ENCODE results near the gene KASH5.
"Not testable (repeated sequence)": the region's sequence is repeated elsewhere in the genome, so short reads cannot be mapped to it uniquely, and the experiment has no call there.

The KASH5 gene

DNA sequence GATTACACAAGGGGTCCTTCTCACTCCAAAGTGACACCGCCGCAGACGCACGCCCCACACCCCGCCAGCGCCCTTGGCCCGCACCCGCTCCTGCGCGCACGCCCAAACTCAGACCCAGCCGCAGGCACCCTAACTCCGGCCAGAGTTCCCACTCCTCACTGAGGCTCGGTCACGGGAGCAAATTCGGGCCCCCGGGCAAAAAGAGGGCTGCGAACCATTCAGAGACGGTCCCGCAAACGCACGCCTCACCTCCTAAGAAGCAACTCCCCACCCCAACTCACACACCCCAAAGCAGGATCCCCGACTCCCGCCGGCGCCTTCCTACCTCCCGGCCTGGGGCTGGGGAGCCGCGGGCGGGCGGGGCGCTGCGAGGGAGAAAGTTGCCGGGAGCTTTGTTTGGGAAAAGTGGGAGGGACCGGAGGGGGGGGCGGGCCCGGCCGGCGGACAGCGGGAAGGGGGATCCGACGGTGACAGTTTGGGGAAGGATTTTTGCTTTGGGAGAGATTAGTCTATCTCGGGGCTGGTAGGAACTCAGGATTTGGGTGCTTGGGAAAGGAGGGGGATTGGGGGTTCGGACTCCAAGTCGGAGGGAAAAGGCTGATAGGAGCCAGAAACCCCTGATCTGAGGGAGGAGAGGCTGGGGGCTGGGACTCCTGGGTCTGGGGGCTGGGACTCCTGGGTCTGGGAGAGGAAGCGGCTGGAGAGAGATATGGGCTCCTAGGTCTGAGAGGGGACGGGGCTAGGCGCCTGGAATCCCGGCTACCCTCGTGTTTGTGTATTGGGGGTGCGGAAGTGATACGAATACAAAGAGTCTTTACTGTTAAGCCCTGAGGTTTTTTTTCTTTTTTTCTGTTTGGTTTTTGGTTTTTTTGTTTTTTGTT is 25.8 kb upstream of the KASH5 start, which contains the start of gene TEAD2:
Gene TEAD2 (minus strand): TSS at position 369 of the 881 bp plus-strand sequence. CDS start 2,341 bp downstream, outside the sequence.
- DNase-seq: no peak

- DNase-seq: no peak
Observed at GRCh38 chr19:49362929-49363267, 25.2 kb upstream of the KASH5 start.

- DNase-seq: no peak
Observed at GRCh38 chr19:49363268-49364082, 24.6 kb upstream of the KASH5 start, which contains the start of gene DKKL1. Gene DKKL1, plus strand, starts transcription at chr19:49363877. Its CDS starts 122 bp downstream, at chr19:49363999.

- no peak for DNase-seq
Observed at GRCh38 chr19:49364083-49364737, 23.8 kb upstream of the KASH5 start.

GRCh38 chr19:49366110-49366509 is 21.9 kb upstream of the KASH5 start:
- no peak for DNase-seq

DNA sequence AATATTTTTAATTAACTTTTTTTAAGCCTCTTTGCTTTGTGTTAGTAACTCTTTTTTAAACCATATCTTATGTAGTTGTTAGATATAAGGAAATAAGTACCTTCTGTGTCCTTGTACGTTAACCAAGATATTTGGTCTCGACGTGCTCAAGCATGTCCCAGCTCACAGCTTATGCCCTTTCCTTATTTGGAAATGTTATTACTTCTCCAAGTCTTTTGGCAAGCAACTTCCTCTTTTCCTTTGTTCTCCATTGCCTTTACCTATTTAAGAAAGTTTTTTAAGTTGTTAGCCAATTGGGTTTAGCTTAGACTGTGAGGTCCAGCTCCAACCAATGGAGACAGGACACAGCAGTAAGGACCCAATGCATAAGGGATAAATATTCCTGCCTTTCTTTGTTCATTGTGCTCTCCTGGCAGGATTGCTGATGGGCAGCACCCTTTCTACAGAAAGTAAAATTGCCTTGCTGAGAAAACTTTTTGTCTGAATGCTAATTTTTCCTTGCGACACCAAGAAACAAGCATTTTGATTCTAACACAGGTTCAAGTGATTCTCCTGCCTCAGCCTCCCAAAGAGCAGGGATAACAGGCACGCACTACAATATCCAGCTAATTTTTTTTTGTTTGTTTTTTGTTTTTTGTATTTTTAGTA is 19.2 kb upstream of the KASH5 start:
- DNase-seq: peak in 1 of 2 experiments; percentile 17

DNA sequence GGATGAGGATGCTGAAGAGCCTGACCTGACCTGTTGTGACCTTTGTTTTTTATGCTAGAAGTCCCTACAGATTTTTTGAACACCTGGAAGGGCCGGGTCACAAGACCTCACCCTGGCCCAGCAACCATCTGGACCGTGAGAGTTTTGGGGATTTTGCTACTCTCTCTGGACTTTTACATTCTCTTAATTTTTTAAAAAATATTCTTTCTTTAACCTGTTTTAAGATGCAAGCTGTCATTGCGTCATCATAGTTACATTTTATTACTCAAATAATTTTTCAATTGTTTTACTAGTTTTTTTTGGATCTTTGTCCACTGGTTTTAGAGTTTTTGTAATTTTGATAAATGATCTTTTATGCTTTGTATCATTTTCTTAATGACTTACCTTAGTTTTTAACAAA is 16.9 kb upstream of the KASH5 start:
- DNase-seq: no peak

DNA sequence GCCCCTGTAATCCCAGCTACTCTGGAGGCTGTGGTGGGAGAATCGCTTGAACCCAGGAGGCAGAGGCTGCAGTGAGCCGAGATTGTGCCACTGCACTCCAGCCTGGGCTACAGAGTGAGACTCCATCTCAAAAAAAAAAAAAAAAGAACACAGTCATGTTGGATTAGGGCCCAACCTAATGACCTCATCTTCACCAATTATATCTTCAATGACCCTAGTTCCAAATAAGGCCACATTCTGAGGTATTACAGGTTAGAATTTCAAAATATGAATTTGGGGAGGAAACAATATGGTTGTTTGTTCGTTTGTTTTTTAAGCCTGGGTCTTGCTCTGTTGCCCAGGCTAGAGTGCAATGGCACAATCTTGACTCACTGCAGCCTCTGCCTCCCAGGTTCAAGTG is 14.9 kb upstream of the KASH5 start:
- not testable (repeated sequence) for DNase-seq

DNA sequence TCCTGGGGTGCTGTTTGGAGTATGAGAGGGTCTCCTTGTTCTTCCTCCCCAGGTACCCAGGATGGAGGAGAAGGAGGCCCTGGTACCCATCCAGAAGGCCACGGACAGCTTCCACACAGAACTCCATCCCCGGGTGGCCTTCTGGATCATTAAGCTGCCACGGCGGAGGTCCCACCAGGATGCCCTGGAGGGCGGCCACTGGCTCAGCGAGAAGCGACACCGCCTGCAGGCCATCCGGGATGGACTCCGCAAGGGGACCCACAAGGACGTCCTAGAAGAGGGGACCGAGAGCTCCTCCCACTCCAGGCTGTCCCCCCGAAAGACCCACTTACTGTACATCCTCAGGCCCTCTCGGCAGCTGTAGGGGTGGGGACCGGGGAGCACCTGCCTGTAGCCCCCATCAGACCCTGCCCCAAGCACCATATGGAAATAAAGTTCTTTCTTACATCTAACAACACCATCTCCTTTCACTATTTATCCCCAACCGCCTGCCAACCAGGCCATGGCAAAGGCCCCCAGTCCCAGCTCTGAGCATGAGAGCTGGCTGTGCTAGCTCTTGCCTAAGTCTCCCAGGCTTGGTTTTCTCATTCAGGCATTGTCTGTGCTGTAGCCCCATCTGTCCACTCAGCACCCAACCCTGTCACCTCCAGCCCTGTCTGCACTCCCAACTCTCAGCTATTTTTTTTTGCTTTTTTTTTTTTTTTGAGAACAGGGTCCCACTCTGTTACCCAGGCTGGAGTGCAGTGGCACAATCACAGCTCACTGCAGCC is 13.2 kb upstream of the KASH5 start:
- DNase-seq: no peak

- DNase-seq: no peak
Observed at GRCh38 chr19:49378512-49378911, 9.5 kb upstream of the KASH5 start.

DNA sequence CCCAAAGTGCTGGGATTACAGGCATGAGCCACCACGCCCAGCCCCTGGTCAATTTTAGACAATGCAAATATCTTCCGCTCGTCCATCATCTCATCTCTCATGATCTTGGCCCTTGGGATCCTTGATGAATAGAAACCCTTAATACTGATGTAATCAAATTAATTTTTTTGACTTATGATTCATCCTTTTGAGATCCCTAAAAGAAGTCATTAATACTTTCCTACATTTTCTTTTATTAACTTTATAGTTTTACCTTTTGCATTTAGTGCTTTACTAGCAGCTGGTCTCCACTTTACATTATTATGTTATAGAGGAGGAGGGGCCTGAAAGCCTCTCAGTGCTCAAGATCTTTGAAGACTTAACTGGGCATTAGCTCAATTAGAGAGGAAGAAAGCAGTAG is 7.7 kb upstream of the KASH5 start:
- DNase-seq: no peak

GRCh38 chr19:49382639-49383038 is 5.4 kb upstream of the KASH5 start:
- no peak for DNase-seq

DNA sequence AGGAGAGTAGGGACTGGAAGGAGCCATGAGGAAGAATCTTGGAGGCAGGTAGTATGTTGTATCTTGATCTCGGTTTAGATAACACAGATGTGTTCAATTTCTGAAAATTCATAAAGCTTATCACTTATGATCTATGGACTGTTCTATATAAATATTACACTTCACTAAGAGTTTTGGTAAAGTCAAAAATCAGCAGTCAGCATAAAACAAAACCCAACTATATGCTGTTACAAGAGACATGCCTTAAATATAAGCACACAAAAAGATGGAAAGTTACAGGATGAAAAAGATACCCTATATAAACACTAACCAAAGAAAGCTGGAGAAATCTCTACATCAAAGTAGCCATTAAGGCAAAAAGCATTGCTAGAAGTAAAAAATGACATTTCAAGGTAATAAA is 4.5 kb upstream of the KASH5 start:
- DNase-seq: no peak

GRCh38 chr19:49389406-49389805 is 1.4 kb downstream of the KASH5 start:
- no peak for DNase-seq

DNA sequence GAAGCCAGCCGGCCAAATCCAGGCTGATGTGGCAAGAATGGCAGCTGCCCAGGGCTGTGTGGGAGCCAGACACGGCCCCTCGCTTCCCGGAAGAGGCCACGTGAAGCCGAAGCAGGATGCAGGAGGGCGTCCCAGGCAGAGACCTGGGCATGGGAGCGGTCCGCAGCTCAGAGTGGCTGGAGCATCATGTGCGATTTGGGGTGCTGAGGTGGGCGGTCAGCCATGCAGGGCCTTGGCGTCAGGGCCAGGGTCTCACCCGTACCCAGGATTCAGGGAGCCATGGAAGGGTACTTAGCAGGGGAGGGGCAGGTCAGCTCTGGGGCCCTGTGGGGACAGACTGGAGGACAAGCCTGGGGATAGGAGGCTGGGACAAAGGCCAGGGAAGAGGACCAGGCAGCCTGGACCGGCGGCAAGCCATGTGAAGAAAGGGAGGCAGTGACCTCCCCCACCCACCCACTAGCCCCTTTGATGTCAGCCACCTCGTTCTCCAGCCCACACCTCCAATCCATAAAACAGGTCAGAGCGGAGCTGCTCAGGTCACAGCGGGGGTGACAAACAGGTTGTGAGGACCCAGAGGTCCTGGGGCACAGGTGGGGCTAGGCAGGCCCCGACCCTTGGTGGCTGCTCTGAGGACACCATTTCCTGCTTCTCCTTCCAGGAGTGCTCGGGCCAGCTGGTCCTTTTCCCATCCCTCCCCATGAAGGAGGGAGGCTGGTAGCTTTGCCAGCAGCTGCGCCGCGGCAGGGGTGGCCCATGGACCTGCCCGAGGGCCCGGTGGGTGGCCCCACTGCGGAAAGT is 2.3 kb downstream of the KASH5 start:
- no peak for DNase-seq

DNA sequence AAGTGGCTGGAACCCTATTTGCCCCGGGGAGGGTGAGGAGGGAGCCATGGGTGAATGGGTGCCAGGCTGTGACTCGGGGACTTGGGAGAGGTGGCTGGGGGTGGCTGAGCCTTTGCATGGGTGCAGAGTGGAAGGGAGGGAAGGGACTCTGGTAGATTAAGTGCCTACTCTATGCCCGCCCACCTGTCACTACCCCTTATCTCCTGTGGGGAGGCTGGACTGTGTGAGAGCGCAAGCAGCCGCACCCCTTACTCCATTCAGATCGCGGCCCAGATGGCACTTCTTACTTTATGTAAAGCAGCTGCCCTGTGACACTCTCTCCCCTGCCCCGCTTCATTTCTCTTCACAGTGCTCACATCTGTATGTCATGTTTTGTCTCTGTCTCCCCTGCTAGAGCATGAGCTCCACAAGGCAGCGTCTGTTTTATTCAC is 2.9 kb downstream of the KASH5 start:
- DNase-seq: no peak

- DNase-seq: peak; percentile 70 to 71
Observed at GRCh38 chr19:49391581-49392399, 3.7 kb downstream of the KASH5 start.

GRCh38 chr19:49393881-49394280 is 5.8 kb downstream of the KASH5 start:
- no peak for DNase-seq

DNA sequence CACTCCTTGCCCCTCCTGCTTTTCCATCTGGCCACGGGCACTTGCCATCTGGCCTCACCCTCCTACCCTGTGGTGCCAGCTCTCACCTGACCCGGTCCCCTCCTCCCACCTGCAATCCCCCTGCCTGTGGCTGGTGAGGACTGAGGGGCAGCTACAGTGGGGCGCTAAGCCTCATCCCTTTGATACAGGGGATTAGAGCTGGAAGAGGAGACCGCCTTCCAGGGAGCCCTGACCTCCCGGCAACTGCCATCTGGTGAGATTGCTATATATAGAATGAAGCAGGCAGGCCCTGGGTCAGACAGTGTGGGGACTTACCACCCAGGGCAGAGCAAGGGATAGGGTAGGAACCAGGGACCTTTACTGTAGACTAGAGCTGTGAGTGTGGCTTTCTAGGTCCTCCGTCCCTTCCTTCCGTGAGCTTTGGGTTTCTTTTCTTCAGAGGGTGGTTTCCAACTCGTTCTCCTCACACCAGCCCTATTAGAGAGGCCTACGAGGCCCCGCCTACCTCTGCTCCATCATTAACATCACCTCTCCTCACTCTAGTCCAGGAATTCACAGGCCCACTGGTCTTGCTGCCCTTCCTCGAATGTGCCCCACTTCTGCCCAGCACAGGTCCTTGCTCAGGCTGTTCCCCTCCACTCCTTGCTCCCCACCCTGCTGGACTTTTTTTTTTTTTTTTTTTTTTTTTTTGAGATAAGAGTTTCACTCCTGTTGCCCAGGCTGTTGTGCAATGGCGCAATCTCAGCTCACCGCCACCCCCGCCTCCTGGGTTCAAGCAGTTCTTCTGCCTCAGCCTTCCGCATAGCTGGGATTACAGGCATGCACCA is 7.7 kb downstream of the KASH5 start:
- no peak for DNase-seq
